D721Med (cell line): ENCODE results near the gene TFIP11.

Experiments used
- DNase-seq: peaks from one replicate; pipeline ENCODE4 v3.0.0; 2011; ENCODE audit warnings: low spot score; ENCODE audit not compliant: insufficient read length
- FAIRE-seq: peaks from 2 replicates; lab custom pipeline; 2011; peaks lifted over from hg19 to GRCh38; lab: Jason Lieb, UNC
- TF ChIP-seq, protein P1 (sequence below): IDR thresholded peaks from 2 replicates; pipeline ENCODE4 v1.5.1; 2012; ENCODE audit warnings: mild to moderate bottlenecking, control low read depth; ENCODE audit not compliant: insufficient read depth; ENCODE audit errors: missing control alignments

The TFIP11 gene

GRCh38 chr22:26479792-26480610 lies 32.3 kb downstream of the TFIP11 start:
- TF ChIP-seq, protein P1, sequence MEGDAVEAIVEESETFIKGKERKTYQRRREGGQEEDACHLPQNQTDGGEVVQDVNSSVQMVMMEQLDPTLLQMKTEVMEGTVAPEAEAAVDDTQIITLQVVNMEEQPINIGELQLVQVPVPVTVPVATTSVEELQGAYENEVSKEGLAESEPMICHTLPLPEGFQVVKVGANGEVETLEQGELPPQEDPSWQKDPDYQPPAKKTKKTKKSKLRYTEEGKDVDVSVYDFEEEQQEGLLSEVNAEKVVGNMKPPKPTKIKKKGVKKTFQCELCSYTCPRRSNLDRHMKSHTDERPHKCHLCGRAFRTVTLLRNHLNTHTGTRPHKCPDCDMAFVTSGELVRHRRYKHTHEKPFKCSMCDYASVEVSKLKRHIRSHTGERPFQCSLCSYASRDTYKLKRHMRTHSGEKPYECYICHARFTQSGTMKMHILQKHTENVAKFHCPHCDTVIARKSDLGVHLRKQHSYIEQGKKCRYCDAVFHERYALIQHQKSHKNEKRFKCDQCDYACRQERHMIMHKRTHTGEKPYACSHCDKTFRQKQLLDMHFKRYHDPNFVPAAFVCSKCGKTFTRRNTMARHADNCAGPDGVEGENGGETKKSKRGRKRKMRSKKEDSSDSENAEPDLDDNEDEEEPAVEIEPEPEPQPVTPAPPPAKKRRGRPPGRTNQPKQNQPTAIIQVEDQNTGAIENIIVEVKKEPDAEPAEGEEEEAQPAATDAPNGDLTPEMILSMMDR = no peak
- FAIRE-seq (no peak), DNase-seq (no peak)

- FAIRE-seq (no peak), DNase-seq (no peak)
- TF ChIP-seq, protein P1 = no peak
These were observed 33.1 kb downstream of the TFIP11 start for GRCh38 chr22:26479043-26479791.

DNA sequence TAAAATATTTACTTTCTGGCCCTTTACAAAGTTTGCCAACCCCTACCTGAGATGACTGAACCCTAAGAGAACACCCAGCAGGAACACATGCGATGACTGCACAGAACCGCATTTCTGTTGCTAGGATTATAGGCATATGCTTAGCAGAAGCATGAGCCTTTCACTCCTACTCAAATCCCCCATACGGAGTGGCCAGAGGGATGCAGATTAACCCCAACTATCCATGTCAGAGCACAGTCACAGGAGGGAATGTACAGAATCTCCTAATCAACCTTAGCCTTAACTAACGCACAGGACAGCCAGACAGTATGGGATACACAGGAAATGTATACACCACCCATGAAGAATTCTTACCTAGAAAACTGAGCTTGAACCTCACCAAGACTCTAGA lies 34.9 kb downstream of the TFIP11 start:
- DNase-seq (no peak), FAIRE-seq (no peak)
- TF ChIP-seq, protein P1 = no peak

GRCh38 chr22:26476705-26477340 lies 35.5 kb downstream of the TFIP11 start:
- DNase-seq (no peak), FAIRE-seq (no peak)
- TF ChIP-seq, protein P1 = no peak

GRCh38 chr22:26474682-26475081 lies 37.6 kb downstream of the TFIP11 start:
- TF ChIP-seq, protein P1 = no peak
- no peak for DNase-seq
- no peak for FAIRE-seq

GRCh38 chr22:26471522-26471921 lies 40.8 kb downstream of the TFIP11 start:
- FAIRE-seq (no peak), DNase-seq (no peak)
- TF ChIP-seq, protein P1 = no peak

DNA sequence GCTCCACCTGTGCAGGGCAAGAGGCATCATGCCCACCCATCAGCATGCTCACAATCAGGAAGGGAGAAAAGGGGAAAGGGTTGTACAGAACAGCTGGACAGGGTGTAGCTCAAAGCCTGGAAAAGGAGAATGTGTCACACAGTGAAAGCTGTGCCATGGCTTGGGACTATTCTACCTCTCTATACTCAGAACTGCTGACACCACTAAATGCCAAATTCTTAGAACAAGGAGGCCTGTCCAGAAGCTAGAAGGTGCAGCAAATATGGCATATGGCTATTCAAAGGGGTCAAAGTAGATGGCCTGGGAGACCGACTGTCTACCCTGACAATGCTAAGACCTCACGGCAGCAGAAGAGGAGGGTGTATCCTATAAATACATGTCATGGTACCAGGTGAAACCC lies 41.5 kb downstream of the TFIP11 start:
- TF ChIP-seq, protein P1 = no peak
- no peak for FAIRE-seq
- no peak for DNase-seq
